IMR-90 (cell line): ENCODE results near the gene PGLYRP3. TPM values are rescaled to one million over a fixed set of nuclear protein-coding genes. Genes with fewer than 3 reads are reported as not detected.

Source experiments
- ATAC-seq: fragments of 200-7000 bp; cut with Tn5 transposase; 2 replicates; pipeline ENCODE4 v1.9.1; 2020; ENCODE audit warnings: low read depth, mild to moderate bottlenecking, moderate library complexity
- BruUV-seq: library from RNA; stranded (reverse); fragments of 400-500 nt; replicated peaks from 2 replicates; lab custom pipeline; 2021; lab: Mats Ljungman, UMichigan
- CTCF ChIA-PET: fragments of 300-600 bp; formaldehyde crosslinking; extraction: SDS; loops from one replicate; lab custom pipeline; 2021; ENCODE audit warnings: antibody characterized with exemption; lab: Yijun Ruan, JAX
- POLR2A ChIA-PET: fragments of 300-600 bp; sonication (Branson Sonifier 250); formaldehyde crosslinking; loops from one replicate; lab custom pipeline; 2022; ENCODE audit warnings: antibody characterized with exemption; ENCODE audit not compliant: unreplicated experiment; lab: Charles Lee
- DNase-seq: peaks from one replicate; pipeline ENCODE4 v3.0.0; 2013
- H2AFZ ChIP-seq: replicated peaks from 2 replicates; pipeline ENCODE3; 2013; ENCODE audit warnings: low read length, mild to moderate bottlenecking; ENCODE audit not compliant: poor library complexity
- H2AK5ac ChIP-seq: 2 replicates; pipeline ENCODE4 v1.6.1; 2013; ENCODE audit warnings: low read depth, low read length, inconsistent platforms
- H2AK9ac ChIP-seq: replicated peaks from 2 replicates; pipeline ENCODE3; 2013; ENCODE audit warnings: mild to moderate bottlenecking, low read depth, low read length, moderate library complexity; ENCODE audit not compliant: poor library complexity
- H2BK120ac ChIP-seq: 2 replicates; pipeline ENCODE4 v1.6.1; 2013; ENCODE audit warnings: low read depth, low read length, inconsistent platforms
- H2BK15ac ChIP-seq: 3 replicates; pipeline ENCODE4 v1.6.1; 2013; ENCODE audit warnings: low read depth, low read length, inconsistent platforms
- H2BK20ac ChIP-seq: 2 replicates; pipeline ENCODE4 v1.6.1; 2013; ENCODE audit warnings: low read depth, mild to moderate bottlenecking, inconsistent platforms, low read length, moderate library complexity
- H2BK5ac ChIP-seq: 2 replicates; pipeline ENCODE4 v1.6.1; 2013; ENCODE audit warnings: mild to moderate bottlenecking, low read depth, low read length, inconsistent platforms; ENCODE audit not compliant: poor library complexity, severe bottlenecking
- H3K14ac ChIP-seq: replicated peaks from 2 replicates; pipeline ENCODE4 v1.6.1; 2013; ENCODE audit warnings: low read depth, low read length, inconsistent platforms
- H3K18ac ChIP-seq: 2 replicates; pipeline ENCODE4 v1.6.1; 2013; ENCODE audit warnings: low read depth, low read length, control low read depth
- H3K23ac ChIP-seq: 2 replicates; pipeline ENCODE4 v1.6.1; 2013; ENCODE audit warnings: low read depth, low read length, inconsistent platforms
- H3K27ac ChIP-seq: 2 replicates; pipeline ENCODE4 v1.5.1; 2013; ENCODE audit warnings: mild to moderate bottlenecking, control low read depth, low read length; ENCODE audit not compliant: insufficient read depth
- H3K27me3 ChIP-seq: 2 replicates; pipeline ENCODE4 v1.6.1; 2013; ENCODE audit warnings: low read length; ENCODE audit not compliant: control insufficient read depth, insufficient read depth
- H3K36me3 ChIP-seq: 2 replicates; pipeline ENCODE4 v1.6.1; 2013; ENCODE audit warnings: low read length, mixed read lengths; ENCODE audit not compliant: control insufficient read depth, insufficient read depth
- H3K4ac ChIP-seq: 2 replicates; pipeline ENCODE4 v1.6.1; 2013; ENCODE audit warnings: low read depth, low read length, inconsistent platforms
- H3K4me1 ChIP-seq: 2 replicates; pipeline ENCODE4 v1.6.1; 2013; ENCODE audit warnings: low read length, mixed read lengths; ENCODE audit not compliant: control insufficient read depth, insufficient read depth
- H3K4me2 ChIP-seq: 2 replicates; pipeline ENCODE4 v1.6.1; 2013; ENCODE audit warnings: low read depth, mild to moderate bottlenecking, control low read depth, low read length, moderate library complexity
- H3K4me3 ChIP-seq: 2 replicates; pipeline ENCODE4 v1.5.1; 2013; ENCODE audit warnings: low read depth, mild to moderate bottlenecking, control low read depth, low read length, moderate library complexity; ENCODE audit not compliant: insufficient read depth
- H3K56ac ChIP-seq: 2 replicates; pipeline ENCODE4 v1.6.1; 2013; ENCODE audit warnings: low read length, inconsistent platforms; ENCODE audit not compliant: insufficient read depth; ENCODE audit errors: extremely low read depth
- H3K79me1 ChIP-seq, 2 experiments: 2 replicates each; pipeline ENCODE4 v1.6.1; 2013; ENCODE audit warnings: low read length in 2 of 2, inconsistent platforms in 1 of 2, low read depth in 1 of 2
- H3K9ac ChIP-seq: 2 replicates; pipeline ENCODE4 v1.6.1; 2013; ENCODE audit warnings: low read depth, low read length, control low read depth
- H3K9me1 ChIP-seq: 2 replicates; pipeline ENCODE4 v1.6.1; 2013; ENCODE audit warnings: low read length, inconsistent platforms; ENCODE audit not compliant: insufficient read depth
- H3K9me3 ChIP-seq: 2 replicates; pipeline ENCODE4 v1.6.1; 2013; ENCODE audit warnings: low read length; ENCODE audit not compliant: control insufficient read depth, insufficient read depth
- H4K20me1 ChIP-seq: 2 replicates; pipeline ENCODE4 v1.6.1; 2013; ENCODE audit warnings: low read length, inconsistent platforms; ENCODE audit not compliant: insufficient read depth
- H4K5ac ChIP-seq: 2 replicates; pipeline ENCODE4 v1.6.1; 2013; ENCODE audit warnings: mild to moderate bottlenecking, low read depth, low read length, control low read depth
- H4K8ac ChIP-seq, 2 experiments: 2 replicates each; pipeline ENCODE4 v1.6.1; 2013; ENCODE audit warnings: low read depth in 2 of 2, low read length in 2 of 2, control low read depth in 1 of 2, inconsistent platforms in 1 of 2
- H4K91ac ChIP-seq: 2 replicates; pipeline ENCODE4 v1.6.1; 2013; ENCODE audit warnings: low read depth, low read length, inconsistent platforms; ENCODE audit not compliant: insufficient read depth
- MAFK ChIP-seq: IDR thresholded peaks from 2 replicates; pipeline ENCODE4 v1.6.1; 2012; ENCODE audit warnings: low read depth, low read length, improper control_type of control experiment
- RCOR1 ChIP-seq: IDR thresholded peaks from 2 replicates; pipeline ENCODE4 v1.6.1; 2012; ENCODE audit warnings: mild to moderate bottlenecking, low read length, improper control_type of control experiment; ENCODE audit not compliant: insufficient replicate concordance
- SMC3 ChIP-seq: fragments of 150-350 bp; IDR thresholded peaks from 2 replicates; pipeline ENCODE4 v1.6.1; 2016; ENCODE audit warnings: low read depth, mild to moderate bottlenecking, antibody characterized with exemption, low read length, moderate library complexity
- WGBS, 2 experiments: methylation state at CpG; one replicate each; pipeline versions ENCODE4 v1.1.5 to v1.1.7; 2013; ENCODE audit warnings: missing lambda C conversion rate in 2 of 2; ENCODE audit not compliant: insufficient read length in 1 of 2; ENCODE audit errors: extremely low coverage in 2 of 2; 5-methylcytosine and 5-hydroxymethylcytosine counted together
- dilution Hi-C: fragments of 300-500 bp; cut with HindIII; formaldehyde crosslinking; loops from one replicate; pipeline ENCODE4 v1.14.3; 2018; ENCODE audit warnings: low sequenced_read_pairs; ENCODE audit not compliant: unreplicated experiment
- in situ Hi-C: fragments of 300-500 bp; cut with MboI; formaldehyde crosslinking; loops from 3 replicates; pipeline ENCODE4 v1.14.3; 2019; ENCODE audit warnings: low sequenced_read_pairs, inconsistent platforms, mixed read lengths
- intact Hi-C: fragments of 100-400 bp; cut with micrococcal nuclease; formaldehyde crosslinking; loops from 2 replicates; pipeline ENCODE4 v1.10.0; 2022
- polyA plus RNA-seq, 3 experiments: library from polyadenylated mRNA; depleted of rRNA; stranded (reverse); fragments of >200 nt; gene quantifications; 2 replicates each; pipeline ENCODE4 v1.2.3, GENCODE V29; 2012; ENCODE audit warnings: low replicate concordance in 1 of 3
- total RNA-seq: library from RNA; depleted of rRNA; stranded (reverse); fragments of >200 nt; gene quantifications from 2 replicates; pipeline ENCODE4 v1.2.3, GENCODE V29; 2012
- TF ChIP-seq, protein P1 (sequence below): conservative IDR thresholded peaks from 2 replicates; pipeline ENCODE4 v1.5.1; 2012; ENCODE audit warnings: mild to moderate bottlenecking, low read depth, low read length, improper control_type of control experiment

Gene PGLYRP3
- total and polyA plus RNA-seq, 2 of the 4 experiments (the other 2 are of a cell fraction): not detected

DNA sequence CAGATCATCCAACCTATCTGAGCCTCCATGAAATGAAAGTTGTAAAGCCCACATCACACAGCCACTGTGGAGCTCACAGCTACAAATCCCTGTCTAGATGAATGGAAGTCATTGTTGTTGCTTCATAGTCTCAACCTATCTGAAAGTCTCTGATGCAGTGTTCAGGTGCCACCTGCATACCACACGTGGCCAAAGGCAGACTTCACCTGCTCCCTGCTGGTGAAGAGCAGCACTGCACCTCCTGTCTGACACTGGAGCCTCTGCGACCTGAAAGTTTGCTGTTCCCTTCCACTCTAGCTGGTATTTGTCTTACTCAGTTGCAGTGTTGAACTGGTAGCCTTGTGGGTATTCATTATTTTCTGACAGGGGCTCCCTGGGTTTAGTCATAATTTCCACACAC lies 34.9 kb downstream of the PGLYRP3 start:
- dilution Hi-C loops (no loop called here), in situ Hi-C loops (no loop called here), intact Hi-C loops (no loop called here)
- no peak overlapping the region for H4K5ac ChIP-seq
- no peak overlapping the region for H3K18ac ChIP-seq
- no peak overlapping the region for H4K91ac ChIP-seq
- H3K79me1 ChIP-seq: no peaks in the 10 kb centered on the region
- no CpG with 5 or more reads among the region's 2 CpGs for WGBS, 2 experiments
- no peak overlapping the region for H4K8ac ChIP-seq
- no peaks in the 10 kb centered on the region for H3K4me1 ChIP-seq
- H3K9me3 ChIP-seq: no peaks in the 10 kb centered on the region
- H3K4me3 ChIP-seq: no peak overlapping the region
- no peak overlapping the region for H2AFZ ChIP-seq
- H2BK15ac ChIP-seq: no peak overlapping the region
- no peak overlapping the region for H2AK9ac ChIP-seq
- no peaks in the 10 kb centered on the region for H3K9me1 ChIP-seq
- H3K23ac ChIP-seq: no peak overlapping the region
- H2BK120ac ChIP-seq: no peak overlapping the region
- H2AK5ac ChIP-seq: no peak overlapping the region
- H3K56ac ChIP-seq: no peak overlapping the region
- TF ChIP-seq RCOR1: no peak
- TF ChIP-seq MAFK: no peak
- no peak for TF ChIP-seq SMC3
- TF ChIP-seq, protein P1, sequence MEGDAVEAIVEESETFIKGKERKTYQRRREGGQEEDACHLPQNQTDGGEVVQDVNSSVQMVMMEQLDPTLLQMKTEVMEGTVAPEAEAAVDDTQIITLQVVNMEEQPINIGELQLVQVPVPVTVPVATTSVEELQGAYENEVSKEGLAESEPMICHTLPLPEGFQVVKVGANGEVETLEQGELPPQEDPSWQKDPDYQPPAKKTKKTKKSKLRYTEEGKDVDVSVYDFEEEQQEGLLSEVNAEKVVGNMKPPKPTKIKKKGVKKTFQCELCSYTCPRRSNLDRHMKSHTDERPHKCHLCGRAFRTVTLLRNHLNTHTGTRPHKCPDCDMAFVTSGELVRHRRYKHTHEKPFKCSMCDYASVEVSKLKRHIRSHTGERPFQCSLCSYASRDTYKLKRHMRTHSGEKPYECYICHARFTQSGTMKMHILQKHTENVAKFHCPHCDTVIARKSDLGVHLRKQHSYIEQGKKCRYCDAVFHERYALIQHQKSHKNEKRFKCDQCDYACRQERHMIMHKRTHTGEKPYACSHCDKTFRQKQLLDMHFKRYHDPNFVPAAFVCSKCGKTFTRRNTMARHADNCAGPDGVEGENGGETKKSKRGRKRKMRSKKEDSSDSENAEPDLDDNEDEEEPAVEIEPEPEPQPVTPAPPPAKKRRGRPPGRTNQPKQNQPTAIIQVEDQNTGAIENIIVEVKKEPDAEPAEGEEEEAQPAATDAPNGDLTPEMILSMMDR: 0 out of 2 replicates have a peak, but pooled peaks have one; percentile 4
- ATAC-seq: no peak
- H3K4ac ChIP-seq: no peak overlapping the region
- no peaks in the 10 kb centered on the region for H4K20me1 ChIP-seq
- H3K36me3 ChIP-seq: no peaks in the 10 kb centered on the region
- CTCF ChIA-PET: no interaction called here
- no peak overlapping the region for H3K9ac ChIP-seq
- no peak overlapping the region for H2BK20ac ChIP-seq
- H3K27me3 ChIP-seq: no peaks in the 10 kb centered on the region; the same call in 1 of the 2 replicates
- H3K14ac ChIP-seq: no peak overlapping the region
- no peak for DNase-seq
- no peak overlapping the region for H2BK5ac ChIP-seq
- H3K4me2 ChIP-seq: no peak overlapping the region
- BruUV-seq: no TSS peak
- POLR2A ChIA-PET: no interaction called here
- no peak overlapping the region for H3K27ac ChIP-seq
